Measurements from ENCODE around the gene OR4C11. TPM values are rescaled to one million over a fixed set of nuclear protein-coding genes. Genes with fewer than 3 reads are reported as not detected.

The OR4C11 gene
- total RNA-seq (not detected), polyA plus RNA-seq (not detected)
- long read RNA-seq, donor 1, result 0 reads
- long read RNA-seq, donor 2, result 0 reads
- long read RNA-seq, donor 3, result 0 reads
- long read RNA-seq, donor 4, result 0 reads

GRCh38 chr11:55607545-55607944 lies at the start of gene OR4C11:
OR4C11 (minus strand) TSS chr11:55607645; CDS start chr11:55604373, 3,272 bp downstream.
- WGBS, result 45% methylated on average over 2 of the region's 2 CpGs
- intact Hi-C loops (cut with DNase I), result no loop called here
- no peak for DNase-seq
- Histone ChIP-seq H3K4me3 (ENCODE audit: low read length) (no peak within 1 kb of the TSS), H3K9me3 (ENCODE audit: control insufficient read depth, low read length) (no peaks in the 10 kb centered on the region), H3K27me3 (ENCODE audit: control insufficient read depth, insufficient read depth) (no peaks in the 10 kb centered on the region), H3K4me1 (ENCODE audit: control insufficient read depth, insufficient read depth, low read length) (no peaks in the 10 kb centered on the region), H3K27ac (ENCODE audit: low read length) (no peak within 1 kb of the TSS)
- ATAC-seq, result no peak

- no peak for DNase-seq
- intact Hi-C loops (cut with DNase I), result no loop called here
- Histone ChIP-seq H3K27me3 (ENCODE audit: control insufficient read depth, insufficient read depth) (no peaks in the 10 kb centered on the region), H3K9me3 (ENCODE audit: control insufficient read depth, low read length) (no peaks in the 10 kb centered on the region), H3K27ac (ENCODE audit: low read length) (no peak overlapping the region), H3K4me3 (ENCODE audit: low read length) (no peak overlapping the region), H3K4me1 (ENCODE audit: control insufficient read depth, insufficient read depth, low read length) (no peaks in the 10 kb centered on the region)
- no peak for ATAC-seq
Measured at GRCh38 chr11:55655096-55655495, 47.7 kb upstream of the OR4C11 start.

GRCh38 chr11:55652560-55652959 lies 45.1 kb upstream of the OR4C11 start:
- no peaks in the 10 kb centered on the region for H3K4me1 ChIP-seq (ENCODE audit: control insufficient read depth, insufficient read depth, low read length)

GRCh38 chr11:55648027-55648426 lies 40.6 kb upstream of the OR4C11 start, which contains the start of gene OR4S2:
OR4S2 (plus strand) TSS chr11:55648327; CDS start chr11:55650904, 2,577 bp downstream.
- no peak within 1 kb of the TSS for H3K27ac ChIP-seq (ENCODE audit: low read length)
- intact Hi-C loops (cut with DNase I), result no loop called here
- H3K27me3 ChIP-seq (ENCODE audit: control insufficient read depth, insufficient read depth), result no peaks in the 10 kb centered on the region
- H3K4me3 ChIP-seq (ENCODE audit: low read length), result no peak within 1 kb of the TSS
- H3K4me1 ChIP-seq (ENCODE audit: control insufficient read depth, insufficient read depth, low read length), result no peaks in the 10 kb centered on the region
- H3K9me3 ChIP-seq (ENCODE audit: control insufficient read depth, low read length), result no peaks in the 10 kb centered on the region
- DNase-seq, result no peak
- no peak for ATAC-seq
- 67% methylated on average over 2 of the region's 2 CpGs for WGBS

More at GRCh38 chr11:55652560-55652959, 45.1 kb upstream of the OR4C11 start:
- no peak for DNase-seq
- 50% methylated on average over 1 of the region's 1 CpG for WGBS
- no peak overlapping the region for H3K4me3 ChIP-seq (ENCODE audit: low read length)
- intact Hi-C loops (cut with DNase I), result no loop called here
- no peaks in the 10 kb centered on the region for H3K27me3 ChIP-seq (ENCODE audit: control insufficient read depth, insufficient read depth)
- no peak overlapping the region for H3K27ac ChIP-seq (ENCODE audit: low read length)
- ATAC-seq, result no peak
- no peaks in the 10 kb centered on the region for H3K9me3 ChIP-seq (ENCODE audit: control insufficient read depth, low read length)

GRCh38 chr11:55634813-55635212 lies 27.4 kb upstream of the OR4C11 start, which contains the start of gene OR4P4:
OR4P4 (plus strand) TSS chr11:55635113.
- intact Hi-C loops (cut with DNase I), result no loop called here
- no peak within 1 kb of the TSS for H3K4me3 ChIP-seq (ENCODE audit: low read length)
- ATAC-seq (no peak), DNase-seq (no peak)
- WGBS, result 41% methylated on average over 3 of the region's 3 CpGs
- no peaks in the 10 kb centered on the region for H3K9me3 ChIP-seq (ENCODE audit: control insufficient read depth, low read length)
- H3K27ac ChIP-seq (ENCODE audit: low read length), result no peak within 1 kb of the TSS
- H3K4me1 ChIP-seq (ENCODE audit: control insufficient read depth, insufficient read depth, low read length), result no peaks in the 10 kb centered on the region
- H3K27me3 ChIP-seq (ENCODE audit: control insufficient read depth, insufficient read depth), result no peaks in the 10 kb centered on the region

- no peaks in the 10 kb centered on the region for H3K4me1 ChIP-seq (ENCODE audit: control insufficient read depth, insufficient read depth, low read length)
- H3K4me3 ChIP-seq (ENCODE audit: low read length), result no peak overlapping the region
- H3K27me3 ChIP-seq (ENCODE audit: control insufficient read depth, insufficient read depth), result no peaks in the 10 kb centered on the region
- intact Hi-C loops (cut with DNase I), result no loop called here
- no peaks in the 10 kb centered on the region for H3K9me3 ChIP-seq (ENCODE audit: control insufficient read depth, low read length)
- 71% methylated on average over 1 of the region's 1 CpG for WGBS
- ATAC-seq (no peak), DNase-seq (no peak)
- no peak overlapping the region for H3K27ac ChIP-seq (ENCODE audit: low read length)
Measured at GRCh38 chr11:55624531-55624930, 17.1 kb upstream of the OR4C11 start.

- WGBS, result 26% methylated on average over 1 of the region's 1 CpG
- no peak overlapping the region for H3K27ac ChIP-seq (ENCODE audit: low read length)
- H3K27me3 ChIP-seq (ENCODE audit: control insufficient read depth, insufficient read depth), result no peaks in the 10 kb centered on the region
- H3K9me3 ChIP-seq (ENCODE audit: control insufficient read depth, low read length), result no peaks in the 10 kb centered on the region
- intact Hi-C loops (cut with DNase I), result no loop called here
- ATAC-seq, result no peak
- no peak for DNase-seq
- H3K4me1 ChIP-seq (ENCODE audit: control insufficient read depth, insufficient read depth, low read length), result no peaks in the 10 kb centered on the region
- H3K4me3 ChIP-seq (ENCODE audit: low read length), result no peak overlapping the region
Measured at GRCh38 chr11:55572548-55572947, 34.9 kb downstream of the OR4C11 start.

GRCh38 chr11:55571828-55572227 lies 35.6 kb downstream of the OR4C11 start, which contains the start of gene OR4C16:
OR4C16 (plus strand) TSS chr11:55572128; CDS start chr11:55572128, 0 bp downstream.
- H3K4me1 ChIP-seq (ENCODE audit: control insufficient read depth, insufficient read depth, low read length), result no peaks in the 10 kb centered on the region
- no peak within 1 kb of the TSS for H3K27ac ChIP-seq (ENCODE audit: low read length)
- DNase-seq (no peak), ATAC-seq (no peak)
- H3K4me3 ChIP-seq (ENCODE audit: low read length), result no peak within 1 kb of the TSS
- intact Hi-C loops (cut with DNase I), result no loop called here
- H3K9me3 ChIP-seq (ENCODE audit: control insufficient read depth, low read length), result no peaks in the 10 kb centered on the region
- no peaks in the 10 kb centered on the region for H3K27me3 ChIP-seq (ENCODE audit: control insufficient read depth, insufficient read depth)
- WGBS, result 64% methylated on average over 3 of the region's 3 CpGs

- Histone ChIP-seq H3K4me1 (ENCODE audit: control insufficient read depth, insufficient read depth, low read length) (no peaks in the 10 kb centered on the region), H3K4me3 (ENCODE audit: low read length) (no peak within 1 kb of the TSS), H3K27ac (ENCODE audit: low read length) (no peak within 1 kb of the TSS), H3K27me3 (ENCODE audit: control insufficient read depth, insufficient read depth) (no peaks in the 10 kb centered on the region), H3K9me3 (ENCODE audit: control insufficient read depth, low read length) (no peaks in the 10 kb centered on the region)
- DNase-seq (no peak), ATAC-seq (no peak)
- intact Hi-C loops (cut with DNase I), result loop anchor here in 1 of 4 donors (10.0 kb wide), 1 partner anchor 59 kb away; no protein-coding TSS in a partner anchor
Measured at GRCh38 chr11:55554169-55554568, 53.3 kb downstream of the OR4C11 start, which contains the start of gene OR4C15. OR4C15 (plus strand) TSS chr11:55554469; CDS start chr11:55554469, 0 bp downstream.

Other genes with a start within 250 kb of the OR4C11 start
- gene OR4A15, start 239.7 kb downstream of the OR4C11 start, total RNA-seq, result not detected
- gene OR4A15, start 239.7 kb downstream of the OR4C11 start, polyA plus RNA-seq, result not detected
- gene OR4C15, start 53.2 kb downstream of the OR4C11 start, total RNA-seq, result not detected
- not detected for gene OR4C15, start 53.2 kb downstream of the OR4C11 start, polyA plus RNA-seq
- gene OR4C16, start 35.5 kb downstream of the OR4C11 start, total RNA-seq, result not detected
- not detected for gene OR4C16, start 35.5 kb downstream of the OR4C11 start, polyA plus RNA-seq
- gene OR4P4, start 27.5 kb upstream of the OR4C11 start, total RNA-seq, result not detected
- not detected for gene OR4P4, start 27.5 kb upstream of the OR4C11 start, polyA plus RNA-seq
- not detected for gene OR4S2, start 40.7 kb upstream of the OR4C11 start, total RNA-seq
- not detected for gene OR4S2, start 40.7 kb upstream of the OR4C11 start, polyA plus RNA-seq
- not detected for gene OR4C6, start 54.6 kb upstream of the OR4C11 start, total RNA-seq
- not detected for gene OR4C6, start 54.6 kb upstream of the OR4C11 start, polyA plus RNA-seq
- gene OR5D13, start 165.8 kb upstream of the OR4C11 start, total RNA-seq, result not detected
- gene OR5D13, start 165.8 kb upstream of the OR4C11 start, polyA plus RNA-seq, result not detected
- not detected for gene OR5D14, start 187.9 kb upstream of the OR4C11 start, total RNA-seq
- gene OR5D14, start 187.9 kb upstream of the OR4C11 start, polyA plus RNA-seq, result not detected
- not detected for gene OR5L1, start 203.7 kb upstream of the OR4C11 start, total RNA-seq
- not detected for gene OR5L1, start 203.7 kb upstream of the OR4C11 start, polyA plus RNA-seq
- not detected for gene OR5D18, start 212.0 kb upstream of the OR4C11 start, total RNA-seq
- gene OR5D18, start 212.0 kb upstream of the OR4C11 start, polyA plus RNA-seq, result not detected
- gene OR5L2, start 219.6 kb upstream of the OR4C11 start, total RNA-seq, result not detected
- not detected for gene OR5L2, start 219.6 kb upstream of the OR4C11 start, polyA plus RNA-seq
- gene OR5D16, start 231.1 kb upstream of the OR4C11 start, total RNA-seq, result not detected
- gene OR5D16, start 231.1 kb upstream of the OR4C11 start, polyA plus RNA-seq, result not detected

Data from right cardiac atrium (tissue), 5 donors.